ENCODE results near the gene ACAA1.

Gene ACAA1

GRCh38 chr3:38154033-38154494, 17.1 kb upstream of the ACAA1 start:
- no peak for DNase-seq (ENCODE audit: low read depth in 4 of 4, low spot score in 1 of 4)

DNA sequence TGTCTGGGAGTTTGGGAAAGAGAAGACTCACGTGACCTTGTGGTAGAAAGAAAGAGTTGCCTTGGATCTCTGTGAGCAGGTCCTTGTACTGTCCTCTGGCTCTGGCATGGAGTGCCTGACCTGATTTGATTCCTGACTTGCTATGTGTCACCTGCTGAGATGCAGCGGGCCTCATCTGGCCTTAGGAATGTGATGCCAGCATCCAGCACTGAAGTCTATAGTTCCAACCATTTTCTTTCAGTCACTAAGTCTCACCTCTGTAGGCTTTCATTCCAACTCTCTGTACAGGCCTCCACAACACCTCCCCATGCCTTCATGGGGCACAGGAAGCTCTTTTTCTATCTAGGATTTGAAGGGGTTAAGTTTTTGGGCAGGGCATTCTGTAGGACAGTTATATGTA, 16.3 kb upstream of the ACAA1 start:
- no peak for DNase-seq (ENCODE audit: low read depth in 4 of 4, low spot score in 1 of 4)

DNA sequence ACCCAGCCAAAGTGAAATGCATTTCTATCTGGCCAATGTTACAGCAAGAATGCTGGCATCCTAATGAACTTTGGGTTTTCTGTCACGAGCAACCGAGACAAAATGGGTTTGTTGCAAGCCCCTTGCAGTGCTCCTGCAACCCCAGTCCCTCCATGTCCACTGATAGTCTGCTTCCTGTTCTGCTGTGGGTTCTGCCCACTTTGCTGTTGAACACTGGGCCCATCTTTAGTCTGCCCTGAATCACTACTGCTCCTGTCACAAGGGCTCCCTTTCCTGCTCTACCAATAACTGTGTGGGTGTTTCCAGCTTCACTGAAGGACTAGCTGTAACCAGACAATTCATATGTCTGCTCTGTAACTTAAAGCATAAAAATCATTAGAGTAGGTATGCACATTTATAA, 15.7 kb upstream of the ACAA1 start:
- no peak for DNase-seq (ENCODE audit: low read depth in 4 of 4, low spot score in 1 of 4)

GRCh38 chr3:38151667-38152265, 14.8 kb upstream of the ACAA1 start:
- no peak for DNase-seq (ENCODE audit: low read depth in 4 of 4, low spot score in 1 of 4)

- no peak for DNase-seq (ENCODE audit: low read depth in 4 of 4, low spot score in 1 of 4)
Measured at GRCh38 chr3:38150780-38151528, 14.0 kb upstream of the ACAA1 start.

DNA sequence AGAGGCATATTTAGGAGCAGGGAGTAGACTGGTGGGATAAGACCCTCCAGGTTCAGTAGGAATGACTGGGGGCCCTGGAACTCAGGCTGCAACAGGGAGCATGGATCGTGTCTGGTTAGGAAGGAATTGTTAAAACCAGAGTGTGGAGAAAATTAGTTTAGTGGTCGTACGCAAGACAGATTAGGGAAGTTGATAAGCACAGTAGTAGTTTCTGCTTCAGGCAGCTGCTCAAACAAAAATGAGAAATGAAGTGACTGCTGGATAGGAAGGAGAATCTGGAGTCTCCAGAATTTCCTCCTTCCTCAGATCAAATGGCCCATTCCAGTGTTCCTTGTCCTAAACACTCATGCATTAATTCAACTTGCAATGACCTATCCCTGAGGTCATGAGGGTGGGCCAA, 12.8 kb upstream of the ACAA1 start:
- DNase-seq (ENCODE audit: low read depth in 4 of 4, low spot score in 1 of 4): no peak

GRCh38 chr3:38148311-38148882, 11.5 kb upstream of the ACAA1 start:
- no peak for DNase-seq (ENCODE audit: low read depth in 4 of 4, low spot score in 1 of 4)

GRCh38 chr3:38147421-38147820, 10.5 kb upstream of the ACAA1 start:
- DNase-seq (ENCODE audit: low read depth in 4 of 4, low spot score in 1 of 4): no peak

- no peak for DNase-seq (ENCODE audit: low read depth in 4 of 4, low spot score in 1 of 4)
Measured at GRCh38 chr3:38146504-38146903, 9.6 kb upstream of the ACAA1 start.

DNA sequence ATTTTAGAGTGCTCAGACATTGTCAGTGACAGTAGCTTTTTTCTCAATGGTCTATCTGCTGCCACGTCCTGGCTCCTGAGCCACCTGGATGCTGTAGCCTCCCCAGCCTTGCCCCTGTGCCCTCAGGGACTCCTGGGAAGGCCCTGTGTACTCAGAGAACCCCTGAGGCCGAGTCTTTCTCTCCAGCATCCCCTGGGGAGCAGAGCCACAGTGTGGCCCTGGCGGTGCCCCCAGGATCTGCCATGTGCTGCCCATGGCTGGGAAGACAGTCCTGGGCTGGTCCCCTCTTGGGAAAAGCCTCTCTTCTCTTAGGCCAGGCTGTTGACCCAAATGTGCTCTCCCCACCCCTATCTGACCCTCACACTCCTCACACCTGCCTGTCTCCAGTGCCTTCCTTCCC, 6.6 kb upstream of the ACAA1 start:
- DNase-seq (ENCODE audit: low read depth in 4 of 4, low spot score in 1 of 4): no peak

DNA sequence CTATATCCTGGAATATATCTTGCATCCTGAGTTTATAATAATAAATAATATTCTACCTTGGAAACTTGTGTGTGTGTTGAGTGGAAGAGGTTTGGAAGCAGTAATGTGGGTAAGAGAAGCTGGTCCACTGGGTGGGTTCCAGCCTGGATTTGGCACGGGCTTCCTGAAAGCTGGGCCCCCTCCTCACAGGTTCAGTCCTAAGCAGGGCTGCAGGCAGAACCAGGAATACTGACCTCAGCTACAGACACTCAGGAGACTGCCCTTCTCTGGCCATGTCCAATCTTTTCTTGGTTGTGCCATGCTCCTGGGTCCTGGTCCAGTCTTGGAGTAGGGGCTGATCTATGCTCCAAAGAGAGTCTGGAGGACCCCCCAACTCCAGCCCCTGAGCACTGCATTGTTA, 6.0 kb upstream of the ACAA1 start:
- no peak for DNase-seq (ENCODE audit: low read depth in 4 of 4, low spot score in 1 of 4)

DNA sequence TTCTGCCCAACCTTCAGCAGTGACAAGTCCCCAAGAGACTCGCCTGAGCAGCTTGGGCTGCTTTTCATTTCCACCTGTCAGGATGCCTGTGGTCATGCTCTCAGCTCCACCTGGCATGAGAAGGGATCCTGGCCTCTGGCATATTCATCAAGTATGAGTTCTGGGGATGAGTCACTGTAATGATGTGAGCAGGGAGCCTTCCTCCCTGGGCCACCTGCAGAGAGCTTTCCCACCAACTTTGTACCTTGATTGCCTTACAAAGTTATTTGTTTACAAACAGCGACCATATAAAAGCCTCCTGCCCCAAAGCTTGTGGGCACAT, 5.0 kb upstream of the ACAA1 start:
- DNase-seq (ENCODE audit: low read depth in 4 of 4, low spot score in 1 of 4): no peak

GRCh38 chr3:38141173-38141951, 4.4 kb upstream of the ACAA1 start:
- no peak for DNase-seq (ENCODE audit: low read depth in 4 of 4, low spot score in 1 of 4)

DNA sequence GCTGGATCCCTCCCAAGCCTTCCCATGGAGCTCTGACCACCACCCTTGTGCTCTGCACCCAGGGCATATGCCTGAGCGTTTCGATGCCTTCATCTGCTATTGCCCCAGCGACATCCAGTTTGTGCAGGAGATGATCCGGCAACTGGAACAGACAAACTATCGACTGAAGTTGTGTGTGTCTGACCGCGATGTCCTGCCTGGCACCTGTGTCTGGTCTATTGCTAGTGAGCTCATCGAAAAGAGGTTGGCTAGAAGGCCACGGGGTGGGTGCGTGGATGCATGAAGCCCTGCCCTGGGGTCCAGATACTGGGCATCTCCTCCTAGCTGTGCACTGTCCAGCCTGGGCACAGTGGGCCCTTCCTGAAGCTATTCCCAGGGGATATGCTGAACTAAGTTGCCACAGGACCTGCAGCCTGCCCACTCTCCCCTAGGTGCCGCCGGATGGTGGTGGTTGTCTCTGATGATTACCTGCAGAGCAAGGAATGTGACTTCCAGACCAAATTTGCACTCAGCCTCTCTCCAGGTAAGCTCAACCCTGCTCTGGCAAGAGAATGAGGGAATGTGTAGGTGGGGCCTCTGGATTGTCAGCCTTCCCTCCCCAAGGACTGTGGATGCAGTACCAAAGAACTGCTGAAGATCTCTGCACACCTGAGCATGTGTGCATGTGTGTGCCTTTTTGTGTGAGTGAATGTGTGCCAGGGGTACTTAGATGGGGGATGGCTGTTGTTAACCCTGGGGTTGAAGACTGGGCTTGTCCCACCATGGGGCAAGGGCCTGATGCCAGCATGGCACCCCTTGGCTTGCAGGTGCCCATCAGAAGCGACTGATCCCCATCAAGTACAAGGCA, 3.6 kb upstream of the ACAA1 start:
- no peak for DNase-seq (ENCODE audit: low read depth in 4 of 4, low spot score in 1 of 4)

DNA sequence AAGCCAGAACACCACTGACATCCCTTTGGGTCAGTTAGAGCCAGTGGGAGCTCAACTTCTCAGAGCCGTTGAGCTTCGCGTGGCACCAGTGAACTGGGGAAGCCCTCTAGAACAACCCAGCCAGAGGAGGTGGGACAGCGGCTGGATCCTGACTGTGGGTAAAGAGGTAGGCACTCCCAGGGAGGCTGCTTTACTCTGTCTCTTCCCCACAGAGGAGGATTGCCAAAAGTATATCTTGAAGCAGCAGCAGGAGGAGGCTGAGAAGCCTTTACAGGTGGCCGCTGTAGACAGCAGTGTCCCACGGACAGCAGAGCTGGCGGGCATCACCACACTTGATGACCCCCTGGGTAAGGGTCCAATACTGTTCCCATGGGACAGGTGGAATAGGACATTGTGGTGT, 2.7 kb upstream of the ACAA1 start:
- no peak for DNase-seq (ENCODE audit: low read depth in 4 of 4, low spot score in 1 of 4)

DNA sequence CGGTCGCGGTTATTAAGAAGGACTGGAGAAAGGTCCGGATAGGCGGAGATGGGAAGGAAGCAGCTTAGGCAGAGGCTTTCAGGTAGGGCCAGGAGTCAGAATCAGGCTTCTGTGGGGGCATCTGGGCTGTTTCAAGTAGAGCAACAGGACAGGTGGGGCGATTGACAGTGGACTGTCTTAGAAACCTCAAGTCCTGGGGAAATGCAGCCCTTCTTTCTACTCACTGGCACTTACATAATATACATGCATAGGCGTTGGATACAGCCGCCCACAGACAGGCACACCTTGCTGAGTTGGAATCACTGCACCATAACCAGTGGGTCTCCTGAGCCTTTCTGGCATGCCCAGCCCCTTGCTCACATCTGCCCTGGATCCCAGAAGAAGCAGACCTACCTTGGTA, 2.3 kb upstream of the ACAA1 start:
- DNase-seq (ENCODE audit: low read depth in 4 of 4, low spot score in 1 of 4): no peak

- DNase-seq (ENCODE audit: low read depth in 4 of 4, low spot score in 1 of 4): peak; percentile 50 to 78 (median 66)
Measured at GRCh38 chr3:38138349-38139190, 1.6 kb upstream of the ACAA1 start, which contains the start of gene MYD88. Gene MYD88, plus strand, starts transcription at chr3:38138661. Its CDS starts 40 bp downstream, at chr3:38138701.

GRCh38 chr3:38137615-38138348, 855 bp upstream of the ACAA1 start:
- DNase-seq (ENCODE audit: low read depth in 4 of 4, low spot score in 1 of 4): no peak

- no peak for DNase-seq (ENCODE audit: low read depth in 4 of 4, low spot score in 1 of 4)
Measured at GRCh38 chr3:38136393-38136776, 542 bp downstream of the ACAA1 start.

Measured in stimulated activated CD4-positive, alpha-beta T cell treated with anti-CD3 and anti-CD28 coated beads, Interleukin-1b, Interleukin-23, amount 100 ng/mL, for 24 hours (primary cell).